Liver (tissue), 9 donors: ENCODE results near the gene ZFP62. TPM values are rescaled to one million over a fixed set of nuclear protein-coding genes. Genes with fewer than 3 reads are reported as not detected.

Experiments used
- DNase-seq: peaks from one replicate; pipeline ENCODE4 v3.0.0-alpha.2; 2017; ENCODE audit warnings: low spot score
- H3K27ac ChIP-seq, 2 donors: one replicate each; pipeline ENCODE4 v1.7.0; 2013; ENCODE audit warnings: inconsistent platforms in 2 of 2, low read length in 2 of 2, control low read depth in 1 of 2, low read depth in 1 of 2, mild to moderate bottlenecking in 1 of 2
- H3K27me3 ChIP-seq, 4 donors: one replicate each; pipeline versions ENCODE4 v1.6.1 to v1.7.0; 2013; ENCODE audit warnings: low read length in 3 of 4, inconsistent platforms in 1 of 4, mild to moderate bottlenecking in 1 of 4, moderate library complexity in 1 of 4; ENCODE audit not compliant: control insufficient read depth in 4 of 4, insufficient read depth in 4 of 4
- H3K36me3 ChIP-seq, 4 donors: one replicate each; pipeline versions ENCODE4 v1.6.1 to v1.7.0; 2013; ENCODE audit warnings: low read length in 3 of 4, mild to moderate bottlenecking in 3 of 4, low read depth in 1 of 4, moderate library complexity in 1 of 4; ENCODE audit not compliant: control insufficient read depth in 4 of 4, insufficient read depth in 3 of 4
- H3K4me1 ChIP-seq, 4 donors: one replicate each; pipeline versions ENCODE4 v1.6.1 to v1.7.0; 2013; ENCODE audit warnings: low read length in 3 of 4, mild to moderate bottlenecking in 3 of 4, moderate library complexity in 1 of 4; ENCODE audit not compliant: control insufficient read depth in 4 of 4, insufficient read depth in 4 of 4
- H3K4me3 ChIP-seq, 3 donors: one replicate each; pipeline versions ENCODE4 v1.6.1 to v1.7.0; 2013; ENCODE audit warnings: low read length in 3 of 3, control low read depth in 1 of 3, low read depth in 1 of 3, mild to moderate bottlenecking in 1 of 3
- H3K9ac ChIP-seq, 2 donors: one replicate each; pipeline ENCODE4 v1.7.0; 2013; ENCODE audit warnings: low read length in 2 of 2, mild to moderate bottlenecking in 2 of 2, moderate library complexity in 2 of 2, control low read depth in 1 of 2, low read depth in 1 of 2
- H3K9me3 ChIP-seq, 4 donors: one replicate each; pipeline versions ENCODE4 v1.6.1 to v1.7.0; 2013; ENCODE audit warnings: low read length in 3 of 4; ENCODE audit not compliant: control insufficient read depth in 4 of 4
- ATF3 ChIP-seq: IDR thresholded peaks from 2 replicates; pipeline ENCODE4 v1.6.1; 2016; ENCODE audit warnings: antibody characterized with exemption
- CTCF ChIP-seq: fragments of 150-350 bp; IDR thresholded peaks from 2 replicates; pipeline ENCODE4 v1.5.1; 2017; ENCODE audit warnings: improper control_type of control experiment, low read depth, low read length; ENCODE audit not compliant: missing input control
- EGR1 ChIP-seq, 2 donors: IDR thresholded peaks; 2 replicates each; pipeline ENCODE4 v1.6.1; 2016 to 2018; ENCODE audit warnings: antibody characterized with exemption in 2 of 2, low read depth in 2 of 2
- FOXA1 ChIP-seq: IDR thresholded peaks from 2 replicates; pipeline ENCODE4 v1.6.1; 2016; ENCODE audit warnings: antibody characterized with exemption
- FOXA2 ChIP-seq: IDR thresholded peaks from 2 replicates; pipeline ENCODE4 v1.6.1; 2016; ENCODE audit warnings: antibody characterized with exemption
- GABPA ChIP-seq, 2 donors: IDR thresholded peaks in 1 of 2; conservative IDR thresholded peaks in 1 of 2; 2 replicates each; pipeline ENCODE4 v1.6.1; 2016; ENCODE audit warnings: antibody characterized with exemption in 2 of 2, mild to moderate bottlenecking in 1 of 2, moderate library complexity in 1 of 2
- HNF4A ChIP-seq, 2 donors: conservative IDR thresholded peaks; 2 replicates each; pipeline ENCODE4 v1.6.1; 2016; ENCODE audit warnings: antibody characterized with exemption in 2 of 2, mild to moderate bottlenecking in 2 of 2
- HNF4G ChIP-seq: IDR thresholded peaks from 2 replicates; pipeline ENCODE4 v1.6.1; 2016; ENCODE audit warnings: antibody characterized with exemption
- JUND ChIP-seq, 2 donors: IDR thresholded peaks; 2 replicates each; pipeline ENCODE4 v1.6.1; 2016; ENCODE audit warnings: antibody characterized with exemption in 2 of 2
- MAX ChIP-seq: IDR thresholded peaks from 2 replicates; pipeline ENCODE4 v1.6.1; 2016; ENCODE audit warnings: antibody characterized with exemption
- NR2F2 ChIP-seq: IDR thresholded peaks from 2 replicates; pipeline ENCODE4 v1.6.1; 2016; ENCODE audit warnings: antibody characterized with exemption
- RAD21 ChIP-seq, 2 donors: IDR thresholded peaks; 2 replicates each; pipeline ENCODE4 v1.6.1; 2016; ENCODE audit warnings: antibody characterized with exemption in 2 of 2, mild to moderate bottlenecking in 2 of 2
- REST ChIP-seq: IDR thresholded peaks from 2 replicates; pipeline ENCODE4 v1.6.1; 2016; ENCODE audit warnings: antibody characterized with exemption, mild to moderate bottlenecking
- RXRA ChIP-seq, 2 donors: IDR thresholded peaks; 2 replicates each; pipeline ENCODE4 v1.6.1; 2017 to 2018; ENCODE audit warnings: antibody characterized with exemption in 2 of 2, mild to moderate bottlenecking in 1 of 2
- SP1 ChIP-seq: IDR thresholded peaks from 2 replicates; pipeline ENCODE4 v1.6.1; 2018; ENCODE audit warnings: antibody characterized with exemption, mild to moderate bottlenecking
- TAF1 ChIP-seq: conservative IDR thresholded peaks from 2 replicates; pipeline ENCODE4 v1.6.1; 2016; ENCODE audit warnings: antibody characterized with exemption, mild to moderate bottlenecking
- YY1 ChIP-seq: IDR thresholded peaks from 2 replicates; pipeline ENCODE4 v1.6.1; 2016; ENCODE audit warnings: antibody characterized with exemption, mild to moderate bottlenecking
- ZBTB33 ChIP-seq: IDR thresholded peaks from 2 replicates; pipeline ENCODE4 v1.6.1; 2016; ENCODE audit warnings: antibody characterized with exemption
- WGBS: extraction: QIAGEN DNeasy Blood & Tissue Kit; methylation state at CpG from one replicate; pipeline ENCODE4 v1.1.7; 2013; 5-methylcytosine and 5-hydroxymethylcytosine counted together
- polyA plus RNA-seq, 2 donors: library from polyadenylated mRNA; stranded (reverse) in 1 of 2; unstranded in 1 of 2; fragments of 200-250 nt in 1 of 2; fragments of >200 nt in 1 of 2; fragmentation: Nextera tagmentation in 1 of 2; extraction: Ambion mirVana in 1 of 2; gene quantifications; one replicate each; pipeline versions ENCODE4 v1.2.1 to v1.2.3, GENCODE V29; 2013 to 2015
- total RNA-seq, 2 donors: library from RNA; depleted of rRNA; stranded (reverse); fragments of >200 nt; gene quantifications; one replicate each; pipeline ENCODE4 v1.2.3, GENCODE V29; 2014
- donor health status: healthy.
- donor health status: healthy.
- donor health status: healthy.
- donor health status: healthy.
- donor health status: healthy.

The ZFP62 gene
- total and polyA plus RNA-seq, 4 donors, result 3.4 to 8.8 (median 5.7) TPM

GRCh38 chr5:180807046-180807445 lies 54.0 kb downstream of the ZFP62 start:
- peak overlapping the region in 1 of 2 donors; percentile 42 for H3K9ac ChIP-seq
- no peaks in the 10 kb centered on the region for H3K36me3 ChIP-seq
- peak overlapping the region; percentile 74 to 75 (median 74) for H3K4me3 ChIP-seq
- peaks cover 16 to 73% (median 62%) of the 10 kb centered on the region in 4 donors for H3K4me1 ChIP-seq
- DNase-seq, result no peak
- H3K27ac ChIP-seq, result peak overlapping the region; percentile 4 to 36
- H3K9me3 ChIP-seq, result no peaks in the 10 kb centered on the region
- no peaks in the 10 kb centered on the region for H3K27me3 ChIP-seq
- TF ChIP-seq HNF4A (conservative IDR thresholded peaks at IDR 0.05), result no peak
- TF ChIP-seq FOXA2, result no peak
- TF ChIP-seq ATF3, result no peak
- no peak for TF ChIP-seq FOXA1
- TF ChIP-seq CTCF, result no peak
- no peak for TF ChIP-seq GABPA (IDR thresholded peaks at IDR 0.05 in 1 of 2, conservative IDR thresholded peaks at IDR 0.05 in 1 of 2)
- TF ChIP-seq MAX, result no peak
- no peak for TF ChIP-seq TAF1
- TF ChIP-seq NR2F2, result no peak
- TF ChIP-seq HNF4G, result no peak
- no peak for TF ChIP-seq EGR1 (IDR thresholded peaks at IDR 0.05; ENCODE audit: low read depth in 2 of 2)
- TF ChIP-seq SP1, result no peak
- no peak for TF ChIP-seq REST
- no peak for TF ChIP-seq ZBTB33
- no peak for TF ChIP-seq YY1
- no peak for TF ChIP-seq JUND (IDR thresholded peaks at IDR 0.05)
- TF ChIP-seq RXRA (IDR thresholded peaks at IDR 0.05), result no peak
- TF ChIP-seq RAD21 (IDR thresholded peaks at IDR 0.05), result no peak
- 45% methylated on average over 1 of the region's 1 CpG for WGBS
